ENCODE measurements around the gene PCP4.
"Not testable (repeated sequence)": the region's sequence is repeated elsewhere in the genome, so short reads cannot be mapped to it uniquely, and the experiment has no call there.

The PCP4 gene

GRCh38 chr21:39869141-39869818 is 2.0 kb downstream of the PCP4 start:
- DNase-seq: no peak

DNA sequence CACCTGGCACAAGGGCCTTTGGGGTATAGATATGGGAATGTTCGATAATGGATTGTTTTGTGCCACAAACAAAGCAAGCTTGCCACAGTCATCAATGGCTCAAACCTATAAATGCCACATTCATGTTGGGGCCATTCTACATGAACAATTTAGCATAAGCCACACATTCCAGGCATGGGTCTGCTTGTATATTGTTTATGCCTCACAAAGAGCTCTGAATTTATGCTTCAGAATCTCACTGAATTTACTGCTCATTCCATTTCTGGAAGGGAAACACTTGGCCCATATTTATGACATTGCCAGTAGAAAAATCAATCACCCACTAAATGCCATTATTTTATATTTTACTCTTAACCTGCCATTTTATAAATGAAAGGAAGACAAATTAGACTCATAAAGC is 6.4 kb downstream of the PCP4 start:
- DNase-seq: no peak

DNA sequence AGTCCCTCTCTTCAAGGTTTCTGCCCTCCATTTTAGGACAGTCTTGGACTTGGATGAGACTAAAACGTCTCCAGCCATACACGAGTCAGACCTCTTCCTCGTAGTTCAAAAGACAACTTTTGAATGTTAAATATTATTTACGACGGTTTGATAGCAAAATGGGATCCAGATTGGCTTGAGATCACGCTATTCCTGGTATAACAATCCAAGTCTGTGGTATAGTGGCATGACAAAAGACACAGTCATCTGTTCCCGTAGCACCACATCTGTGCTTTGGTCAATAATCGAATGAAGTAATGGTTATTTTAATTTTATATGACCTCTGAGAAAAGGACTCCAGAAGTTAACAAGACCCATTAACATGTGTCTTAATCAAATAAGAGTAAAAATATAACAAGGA is 7.0 kb downstream of the PCP4 start:
- DNase-seq: no peak

DNA sequence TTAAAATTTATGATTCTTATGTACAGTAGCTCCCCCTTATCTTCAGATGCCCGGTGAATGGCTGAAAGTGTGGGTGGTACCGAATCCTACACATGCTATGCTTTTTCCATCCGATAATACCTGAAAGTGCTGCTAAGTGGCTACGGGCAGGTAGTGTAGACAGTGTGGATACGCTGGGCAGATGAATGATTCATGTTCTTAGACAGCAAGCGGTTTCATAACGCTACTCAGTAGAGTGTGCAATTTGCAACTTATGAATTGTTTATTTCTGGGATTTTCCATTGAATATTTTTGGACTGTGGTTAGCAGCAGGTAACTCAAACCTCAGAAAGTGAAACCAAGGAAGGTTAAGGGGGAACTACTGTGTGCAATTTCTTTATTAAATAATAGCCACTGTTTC is 7.5 kb downstream of the PCP4 start:
- no peak for DNase-seq

DNA sequence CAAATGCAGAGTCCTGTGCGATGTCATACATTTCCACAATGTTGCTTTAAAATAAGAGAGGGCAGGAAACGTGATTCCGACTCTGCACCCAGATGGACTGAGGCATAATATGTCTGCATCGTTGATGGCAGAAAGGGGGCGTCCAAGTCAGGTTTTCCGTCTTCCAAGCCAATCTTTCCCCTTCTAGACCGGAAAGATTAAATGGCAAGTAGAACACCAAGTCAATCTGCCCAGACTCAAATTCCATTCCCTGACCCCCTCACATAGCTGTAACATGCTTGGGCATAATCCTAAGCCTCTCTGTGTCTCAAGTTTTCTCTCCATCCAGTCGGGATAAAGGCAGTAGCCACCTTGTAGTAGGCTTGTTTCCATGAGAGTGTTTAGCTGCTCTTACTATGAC is 14.4 kb downstream of the PCP4 start:
- DNase-seq: no peak

DNA sequence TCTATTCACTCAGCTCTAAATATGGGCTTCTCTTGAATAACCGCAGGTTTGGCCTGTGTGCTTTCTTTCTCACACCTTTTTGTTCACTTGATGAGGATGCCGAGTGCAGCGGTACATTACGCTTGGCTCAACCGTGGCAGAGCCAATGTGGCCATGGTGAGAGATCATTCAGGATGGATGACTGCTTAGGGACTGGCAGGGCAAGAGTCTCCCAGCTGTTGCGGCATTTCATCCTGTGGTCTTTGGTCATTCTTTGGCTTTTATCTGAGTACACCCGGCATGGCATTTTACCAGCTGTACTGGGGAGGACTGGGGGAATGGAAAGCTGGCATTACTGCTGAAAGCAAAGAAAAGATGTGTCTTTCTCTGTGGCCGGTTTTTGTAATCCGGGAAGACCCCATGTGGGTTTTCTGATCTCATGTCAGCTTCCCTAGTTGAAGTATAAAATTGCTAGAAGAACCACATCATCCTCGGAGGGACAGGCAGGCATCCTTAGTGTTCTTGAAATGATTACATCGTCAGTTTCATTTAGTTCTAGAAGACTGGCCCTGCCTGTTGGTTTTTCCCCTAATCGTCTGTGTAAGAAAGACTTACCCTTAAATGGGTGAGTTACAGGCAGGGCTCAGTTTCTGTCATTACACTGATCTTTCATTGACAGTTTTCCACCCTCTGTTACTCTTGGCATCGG is 15.1 kb downstream of the PCP4 start:
- DNase-seq: no peak

- no peak for DNase-seq
Observed at GRCh38 chr21:39882839-39883195, 15.6 kb downstream of the PCP4 start.

GRCh38 chr21:39885119-39885848 is 18.0 kb downstream of the PCP4 start:
- DNase-seq: no peak

DNA sequence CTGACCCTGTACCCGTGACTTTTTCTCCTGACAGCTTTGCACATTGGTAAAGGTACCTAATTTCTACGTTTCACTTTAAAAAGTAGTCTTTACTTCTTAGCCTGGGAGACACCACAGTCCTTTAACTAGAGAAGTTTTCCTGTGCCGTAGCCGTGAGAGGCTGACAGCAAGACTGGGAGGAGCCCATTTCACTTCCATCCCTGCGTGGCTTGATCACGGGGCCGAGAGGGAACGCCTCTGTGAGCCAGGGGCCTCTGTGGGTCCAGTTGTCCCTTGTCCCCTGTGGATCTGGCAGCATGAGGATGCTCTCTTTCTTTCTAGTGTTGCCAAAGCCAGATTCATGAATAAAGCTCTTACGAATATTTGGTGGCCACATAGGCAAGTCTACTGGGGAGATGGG is 21.6 kb downstream of the PCP4 start:
- no peak for DNase-seq

- DNase-seq: no peak
Observed at GRCh38 chr21:39891111-39891510, 23.9 kb downstream of the PCP4 start.

GRCh38 chr21:39891863-39892262 is 24.6 kb downstream of the PCP4 start:
- not testable (repeated sequence) for DNase-seq

DNA sequence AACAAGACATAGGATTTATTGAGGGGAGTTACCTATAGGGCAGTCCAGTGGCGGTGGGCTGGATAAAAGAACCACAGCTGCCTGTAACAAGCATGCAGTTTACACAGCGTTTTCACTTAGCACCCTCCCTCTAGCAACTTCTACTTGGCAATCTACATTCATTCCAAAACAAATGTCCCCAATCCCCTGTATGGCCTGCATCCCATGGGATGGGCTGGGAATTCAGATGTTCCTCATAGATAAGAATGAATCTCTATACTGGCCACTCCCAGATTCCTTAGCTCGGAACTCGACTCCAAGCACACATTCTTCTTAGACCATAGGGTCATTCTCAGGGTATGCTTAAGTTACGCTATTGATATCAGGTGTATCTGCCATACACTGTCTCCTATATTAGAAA is 33.3 kb downstream of the PCP4 start:
- DNase-seq: no peak

GRCh38 chr21:39900911-39901310 is 33.7 kb downstream of the PCP4 start:
- DNase-seq: no peak

DNA sequence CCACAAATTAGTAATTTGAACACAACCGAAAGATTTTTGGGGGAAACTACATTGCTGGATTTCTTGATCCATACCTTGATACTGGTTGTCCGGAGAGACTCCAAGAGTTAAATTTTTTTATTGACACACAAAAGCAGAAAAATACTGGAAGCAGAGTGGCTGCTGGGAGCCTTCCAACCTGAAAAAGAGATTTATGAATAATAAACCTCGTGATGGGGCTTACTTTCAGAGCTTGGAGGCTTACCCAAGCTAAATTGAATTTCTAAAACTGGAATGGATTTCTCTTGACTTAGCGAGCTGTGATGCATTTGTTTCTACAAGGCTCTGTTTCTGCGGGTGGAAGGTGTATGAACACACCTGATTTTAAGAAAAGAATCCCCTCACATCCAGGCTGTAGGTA is 35.7 kb downstream of the PCP4 start:
- no peak for DNase-seq

DNA sequence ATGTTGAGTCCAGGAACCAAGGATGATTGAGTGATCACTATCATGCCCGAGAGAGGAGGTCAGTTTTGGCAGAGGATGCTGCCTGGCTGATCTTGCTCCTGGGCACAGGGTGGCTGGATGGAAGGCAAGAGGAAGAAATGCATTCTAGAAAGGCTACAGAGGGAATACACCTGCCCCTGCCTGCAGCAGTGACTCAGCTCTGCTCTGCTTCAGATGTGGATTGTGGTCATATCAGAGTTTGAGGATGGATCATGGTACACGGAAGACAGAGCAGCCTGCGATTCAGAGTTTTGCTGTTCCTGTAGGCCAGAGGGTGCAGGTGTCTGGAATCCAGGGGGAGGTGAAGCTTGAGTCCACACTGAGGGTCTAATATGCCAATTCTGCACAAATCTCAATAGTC is 37.2 kb downstream of the PCP4 start:
- no peak for DNase-seq

GRCh38 chr21:39908265-39908923 is 41.2 kb downstream of the PCP4 start:
- no peak for DNase-seq

- no peak for DNase-seq
Observed at GRCh38 chr21:39911286-39912199, 44.3 kb downstream of the PCP4 start.

DNA sequence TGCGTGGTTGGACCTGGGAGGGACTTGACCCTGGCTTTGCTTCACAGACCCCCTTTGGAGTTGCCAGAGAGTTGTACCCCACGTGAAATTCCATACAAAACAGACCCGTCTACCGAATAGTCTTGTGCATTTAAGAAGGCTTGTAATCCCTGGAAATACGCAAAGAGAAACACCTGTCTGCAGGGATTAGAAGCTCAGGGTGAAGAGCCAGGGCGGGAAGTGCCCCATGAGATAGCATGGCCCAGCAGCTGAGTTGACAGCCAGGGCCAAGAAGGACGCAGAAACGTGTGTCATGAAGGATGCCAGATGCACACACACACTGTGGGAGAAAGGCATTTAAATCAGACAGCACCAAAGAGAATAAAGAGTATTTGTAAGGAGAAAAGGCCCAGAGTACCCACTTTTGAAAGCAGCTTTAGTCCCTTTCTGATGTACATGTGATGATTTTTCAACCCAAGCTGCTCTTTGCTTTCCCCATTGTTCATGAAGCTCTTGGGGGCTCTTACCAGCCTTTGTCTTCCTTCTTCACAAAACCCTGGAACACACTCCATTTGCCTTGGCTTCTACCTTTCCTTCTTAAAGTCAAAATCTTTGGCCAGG is 46.6 kb downstream of the PCP4 start:
- DNase-seq: no peak

GRCh38 chr21:39915881-39916280 is 48.6 kb downstream of the PCP4 start:
- no peak for DNase-seq

DNA sequence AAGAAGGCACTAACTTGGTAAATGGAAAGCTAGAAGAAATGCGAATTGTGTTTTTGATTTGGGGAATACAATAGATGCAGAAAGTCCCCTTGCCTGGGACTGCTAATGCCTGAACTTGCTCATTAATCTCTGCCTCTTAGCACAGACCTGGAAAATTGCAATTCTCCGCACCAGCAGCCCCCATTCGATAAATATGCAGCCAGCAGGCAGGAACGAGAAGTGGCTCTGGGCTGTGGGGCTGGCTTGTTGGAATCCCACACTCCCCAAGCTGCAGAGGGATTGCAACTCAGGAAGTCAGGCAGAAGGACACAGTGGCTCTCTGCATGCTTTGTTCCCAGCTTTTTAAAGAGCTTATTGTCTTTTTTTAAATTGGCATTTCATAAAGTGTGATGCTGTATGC is 51.3 kb downstream of the PCP4 start:
- DNase-seq: no peak

- DNase-seq: no peak
Observed at GRCh38 chr21:39923476-39923875, 56.2 kb downstream of the PCP4 start.
